NOMO-1 treated with dmso at 0.1 percent for 144 hours (cell line): ENCODE data around the gene CNST.

Experiments used
- DNase-seq: peaks from one replicate; lab custom pipeline; 2025; ENCODE audit not compliant: unreplicated experiment; lab: John Stamatoyannopoulos, UW

The CNST gene

GRCh38 chr1:246566128-246566812, at the start of gene CNST, which contains the start of gene TFB2M:
CNST (plus strand) TSS chr1:246566456; CDS start chr1:246591563, 25,107 bp downstream.
TFB2M (minus strand) TSS chr1:246566261; CDS start chr1:246566138, 123 bp downstream.
- peak; percentile 99 for DNase-seq

- no peak for DNase-seq
Measured at GRCh38 chr1:246517391-246517790, 48.9 kb upstream of the CNST start.

GRCh38 chr1:246518456-246519205, 47.6 kb upstream of the CNST start:
- DNase-seq = no peak

- no peak for DNase-seq
Measured at GRCh38 chr1:246519514-246519913, 46.7 kb upstream of the CNST start.

GRCh38 chr1:246526380-246526779, 39.9 kb upstream of the CNST start:
- no peak for DNase-seq

GRCh38 chr1:246526915-246527314, 39.3 kb upstream of the CNST start:
- no peak for DNase-seq

GRCh38 chr1:246527402-246528088, 38.7 kb upstream of the CNST start:
- DNase-seq = no peak

- DNase-seq = no peak
Measured at GRCh38 chr1:246528933-246529731, 37.1 kb upstream of the CNST start.

GRCh38 chr1:246530482-246530881, 35.8 kb upstream of the CNST start:
- no peak for DNase-seq

GRCh38 chr1:246532519-246532918, 33.7 kb upstream of the CNST start:
- no peak for DNase-seq

- no peak for DNase-seq
Measured at GRCh38 chr1:246533371-246533905, 32.8 kb upstream of the CNST start.

- no peak for DNase-seq
Measured at GRCh38 chr1:246534114-246534513, 32.1 kb upstream of the CNST start.

- no peak for DNase-seq
Measured at GRCh38 chr1:246537441-246537840, 28.8 kb upstream of the CNST start.

- no peak for DNase-seq
Measured at GRCh38 chr1:246537887-246538286, 28.4 kb upstream of the CNST start.

- no peak for DNase-seq
Measured at GRCh38 chr1:246540738-246541491, 25.3 kb upstream of the CNST start.

GRCh38 chr1:246544001-246544400, 22.3 kb upstream of the CNST start:
- no peak for DNase-seq

- no peak for DNase-seq
Measured at GRCh38 chr1:246549665-246550064, 16.6 kb upstream of the CNST start.

GRCh38 chr1:246550402-246550801, 15.9 kb upstream of the CNST start:
- DNase-seq = no peak

GRCh38 chr1:246552110-246552509, 14.1 kb upstream of the CNST start:
- DNase-seq = no peak

GRCh38 chr1:246554201-246554600, 12.1 kb upstream of the CNST start:
- no peak for DNase-seq
